GM23338 (cell line): Measurements from ENCODE around the gene PLCG2. TPM values are rescaled to one million over a fixed set of nuclear protein-coding genes. Genes with fewer than 3 reads are reported as not detected.

Source experiments
- ATAC-seq: fragments of 200-7000 bp; cut with Tn5 transposase; 3 replicates; pipeline ENCODE4 v1.9.1; 2020
- DNase-seq: peaks from one replicate; pipeline ENCODE4 v3.0.0-alpha.2; 2015; ENCODE audit warnings: low spot score
- H2AFZ ChIP-seq: fragments of 200-600 bp; sonication (generic); 2 replicates; pipeline ENCODE4 v1.8.0; 2016; ENCODE audit warnings: antibody characterized with exemption, mild to moderate bottlenecking, moderate library complexity
- H3F3A ChIP-seq: fragments of 200-600 bp; sonication (generic); replicated peaks from 2 replicates; pipeline ENCODE4 v1.8.0; 2017; ENCODE audit warnings: antibody characterized with exemption, mixed run types, low read depth
- H3K27ac ChIP-seq: fragments of 200-600 bp; sonication (generic); 2 replicates; pipeline ENCODE4 v1.6.1; 2016; ENCODE audit warnings: low read depth
- H3K27me3 ChIP-seq: fragments of 200-600 bp; sonication (generic); 2 replicates; pipeline ENCODE4 v1.8.0; 2016; ENCODE audit warnings: mild to moderate bottlenecking, mixed run types, moderate library complexity; ENCODE audit not compliant: insufficient read depth
- H3K36me3 ChIP-seq: fragments of 200-600 bp; sonication (generic); 2 replicates; pipeline ENCODE4 v1.8.0; 2016; ENCODE audit warnings: mild to moderate bottlenecking; ENCODE audit not compliant: insufficient read depth
- H3K4me1 ChIP-seq: fragments of 200-600 bp; sonication (generic); 2 replicates; pipeline ENCODE4 v1.8.0; 2016; ENCODE audit warnings: mild to moderate bottlenecking, moderate library complexity; ENCODE audit not compliant: insufficient read depth
- H3K4me2 ChIP-seq: fragments of 200-600 bp; sonication (generic); 2 replicates; pipeline ENCODE4 v1.7.1; 2017; ENCODE audit warnings: mixed run types
- H3K4me3 ChIP-seq: fragments of 200-600 bp; sonication (generic); 2 replicates; pipeline ENCODE4 v1.6.1; 2016; ENCODE audit warnings: mixed run types
- H3K79me2 ChIP-seq: fragments of 200-600 bp; sonication (generic); replicated peaks from 2 replicates; pipeline ENCODE4 v1.8.0; 2017; ENCODE audit warnings: mild to moderate bottlenecking; ENCODE audit not compliant: insufficient read depth
- H3K9me2 ChIP-seq: fragments of 200-600 bp; sonication (generic); 2 replicates; pipeline ENCODE4 v1.8.0; 2017; ENCODE audit not compliant: insufficient read depth
- H4K20me1 ChIP-seq: fragments of 200-600 bp; sonication (generic); replicated peaks from 2 replicates; pipeline ENCODE4 v1.8.0; 2017; ENCODE audit warnings: mild to moderate bottlenecking; ENCODE audit not compliant: insufficient read depth
- H3K27ac Mint-ChIP-seq: 2 replicates; pipeline ENCODE4 v1.8.0; 2020; ENCODE audit warnings: inconsistent platforms, mild to moderate bottlenecking, moderate library complexity, mixed read lengths
- H3K27me3 Mint-ChIP-seq: 3 replicates; pipeline ENCODE4 v1.8.0; 2022; ENCODE audit warnings: low read depth, mild to moderate bottlenecking, moderate library complexity, mixed read lengths, inconsistent platforms; ENCODE audit not compliant: insufficient read depth, poor library complexity
- H3K36me3 Mint-ChIP-seq: 3 replicates; pipeline ENCODE4 v1.8.0; 2021; ENCODE audit warnings: low read depth, mild to moderate bottlenecking, inconsistent platforms, moderate library complexity, mixed read lengths
- H3K4me1 Mint-ChIP-seq: 3 replicates; pipeline ENCODE4 v1.8.0; 2020; ENCODE audit warnings: mild to moderate bottlenecking, inconsistent platforms, mixed read lengths
- H3K4me3 Mint-ChIP-seq: 3 replicates; pipeline ENCODE4 v1.8.0; 2021; ENCODE audit warnings: moderate library complexity, mild to moderate bottlenecking, inconsistent platforms, mixed read lengths
- H3K9me3 Mint-ChIP-seq: 3 replicates; pipeline ENCODE4 v1.8.0; 2020; ENCODE audit warnings: moderate library complexity, mild to moderate bottlenecking, inconsistent platforms, mixed read lengths
- CREB1 ChIP-seq: fragments of 250-450 bp; sonication (Bioruptor Pico); IDR thresholded peaks from 2 replicates; pipeline ENCODE4 v1.5.0; 2020; ENCODE audit warnings: low read depth, mild to moderate bottlenecking, moderate library complexity
- CTCF ChIP-seq, 2 experiments: fragments of 200-600 bp in 1 of 2; sonication (generic) in 1 of 2; conservative IDR thresholded peaks; 2 replicates each; pipeline versions ENCODE4 v1.5.1 to v1.6.1; 2016 to 2017; ENCODE audit warnings: antibody characterized with exemption in 2 of 2, low read depth in 2 of 2, mild to moderate bottlenecking in 2 of 2, moderate library complexity in 1 of 2
- EZH2 ChIP-seq: fragments of 200-600 bp; sonication (generic); IDR thresholded peaks from one replicate; pipeline ENCODE4 v1.8.0; 2017; ENCODE audit warnings: antibody characterized with exemption, mild to moderate bottlenecking, low read depth; ENCODE audit not compliant: unreplicated experiment
- EZH2phosphoT487 ChIP-seq: fragments of 200-600 bp; sonication (generic); IDR thresholded peaks from one replicate; pipeline ENCODE4 v1.8.1; 2018; ENCODE audit warnings: antibody characterized with exemption; ENCODE audit not compliant: unreplicated experiment
- JUNB ChIP-seq: IDR thresholded peaks from one replicate; pipeline ENCODE4 v1.6.1; 2016; ENCODE audit warnings: antibody characterized with exemption; ENCODE audit not compliant: unreplicated experiment
- POLR2AphosphoS5 ChIP-seq: IDR thresholded peaks from 2 replicates; pipeline ENCODE4 v1.6.1; 2016; ENCODE audit warnings: antibody characterized with exemption, low read depth
- REST ChIP-seq: IDR thresholded peaks from one replicate; pipeline ENCODE4 v1.6.1; 2018; ENCODE audit warnings: antibody characterized with exemption; ENCODE audit not compliant: unreplicated experiment
- STAT1 ChIP-seq: IDR thresholded peaks from one replicate; pipeline ENCODE4 v1.6.1; 2016; ENCODE audit warnings: antibody characterized with exemption; ENCODE audit not compliant: unreplicated experiment
- ZNF331 ChIP-seq: fragments of 250-450 bp; sonication (Bioruptor Pico); IDR thresholded peaks from 2 replicates; pipeline ENCODE4 v1.5.0; 2020; ENCODE audit warnings: low read depth, mild to moderate bottlenecking, moderate library complexity
- ZNF462 ChIP-seq: fragments of 250-450 bp; sonication (Bioruptor Pico); IDR thresholded peaks from 2 replicates; pipeline ENCODE4 v1.5.0; 2020; ENCODE audit warnings: mild to moderate bottlenecking, moderate library complexity
- polyA plus RNA-seq: library from polyadenylated mRNA; unstranded; fragments of >200 nt; fragmentation: Nextera tagmentation; extraction: Ambion mirVana; gene quantifications from 2 replicates; pipeline ENCODE4 v1.2.1, GENCODE V29; 2016
- total RNA-seq: library from RNA; depleted of rRNA; stranded (reverse); fragments of >200 nt; shearing (Covaris generic); gene quantifications from 2 replicates; pipeline ENCODE4 v1.2.3, GENCODE V29; 2014

The PLCG2 gene
- total and polyA plus RNA-seq, 2 experiments from 2014 or later: 2.4 to 5.9 TPM

GRCh38 chr16:81901484-81901883 is 122.4 kb downstream of the PLCG2 start (continued):
- TF ChIP-seq REST (no peak), ZNF331 (CRISPR knock-in tag) (no peak), JUNB (no peak), STAT1 (no peak), CREB1 (no peak), EZH2phosphoT487 (no peak), EZH2 (no peak)

GRCh38 chr16:81902025-81902424 is 122.9 kb downstream of the PLCG2 start:
- Histone ChIP-seq H3K9me2 (no peaks in the 10 kb centered on the region), H3K79me2 (no peaks in the 10 kb centered on the region), H2AFZ (no peak overlapping the region), H3K27me3 (no peaks in the 10 kb centered on the region), H3K4me2 (no peak overlapping the region), H3F3A (no peaks in the 10 kb centered on the region), H4K20me1 (no peaks in the 10 kb centered on the region), H3K36me3 (no peaks in the 10 kb centered on the region), H3K4me1 (no peaks in the 10 kb centered on the region), H3K27ac (no peak overlapping the region), H3K4me3 (no peak overlapping the region)
- ATAC-seq: no peak
- no peak overlapping the region for H3K27ac Mint-ChIP-seq
- H3K27me3 Mint-ChIP-seq: no peaks in the 10 kb centered on the region
- no peak overlapping the region for H3K4me3 Mint-ChIP-seq
- 0 out of 3 replicates have a peak, but pooled peaks cover 3% of the 10 kb centered on the region for H3K9me3 Mint-ChIP-seq
- no peak for DNase-seq
- peaks cover 6% of the 10 kb centered on the region; the same call in 2 of the 3 replicates for H3K36me3 Mint-ChIP-seq
- no peaks in the 10 kb centered on the region; the same call in 2 of the 3 replicates for H3K4me1 Mint-ChIP-seq
- TF ChIP-seq JUNB: no peak
- no peak for TF ChIP-seq CTCF (conservative IDR thresholded peaks at IDR 0.05; ENCODE audit: low read depth in 2 of 2)
- TF ChIP-seq POLR2AphosphoS5: no peak
- TF ChIP-seq ZNF462 (CRISPR knock-in tag): no peak
- no peak for TF ChIP-seq EZH2
- no peak for TF ChIP-seq EZH2phosphoT487
- no peak for TF ChIP-seq REST
